SK-N-SH (cell line): ENCODE measurements around the gene CFAP74.

ENCODE experiments used
- ELF1 ChIP-seq: IDR thresholded peaks from 2 replicates; pipeline ENCODE4 v1.4.0; 2012
- EP300 ChIP-seq, 2 experiments: IDR thresholded peaks; 2 replicates each; pipeline versions ENCODE4 v1.4.0 to v1.6.1; 2012; ENCODE audit warnings: borderline replicate concordance in 1 of 2, low read depth in 1 of 2, low read length in 1 of 2
- MXI1 ChIP-seq: IDR thresholded peaks from 2 replicates; pipeline ENCODE4 v1.6.1; 2012; ENCODE audit warnings: mild to moderate bottlenecking, low read depth, low read length, improper control_type of control experiment
- POLR2AphosphoS5 ChIP-seq: IDR thresholded peaks from 2 replicates; pipeline ENCODE4 v1.6.1; 2012; ENCODE audit warnings: low read depth, low read length
- TCF12 ChIP-seq: IDR thresholded peaks from 2 replicates; pipeline ENCODE4 v1.4.0; 2012
- TF ChIP-seq, protein P1 (sequence below): fragments of 200-600 bp; sonication (generic); IDR thresholded peaks from 2 replicates; pipeline ENCODE4 v1.6.1; 2017; ENCODE audit warnings: antibody characterized with exemption, mild to moderate bottlenecking, moderate library complexity
- TF ChIP-seq, protein P2 (sequence below): fragments of 150-350 bp; IDR thresholded peaks from 2 replicates; pipeline ENCODE4 v1.6.1; 2017; ENCODE audit warnings: antibody characterized with exemption, low read length, low read depth, borderline replicate concordance
- TF ChIP-seq, protein P3 (sequence below): IDR thresholded peaks from 2 replicates; pipeline ENCODE4 v1.4.0; 2012; ENCODE audit warnings: low read depth
- TF ChIP-seq, protein P4 (sequence below): IDR thresholded peaks from 2 replicates; pipeline ENCODE4 v1.6.1; 2012; ENCODE audit warnings: mild to moderate bottlenecking, low read depth, low read length, moderate library complexity

DNA sequence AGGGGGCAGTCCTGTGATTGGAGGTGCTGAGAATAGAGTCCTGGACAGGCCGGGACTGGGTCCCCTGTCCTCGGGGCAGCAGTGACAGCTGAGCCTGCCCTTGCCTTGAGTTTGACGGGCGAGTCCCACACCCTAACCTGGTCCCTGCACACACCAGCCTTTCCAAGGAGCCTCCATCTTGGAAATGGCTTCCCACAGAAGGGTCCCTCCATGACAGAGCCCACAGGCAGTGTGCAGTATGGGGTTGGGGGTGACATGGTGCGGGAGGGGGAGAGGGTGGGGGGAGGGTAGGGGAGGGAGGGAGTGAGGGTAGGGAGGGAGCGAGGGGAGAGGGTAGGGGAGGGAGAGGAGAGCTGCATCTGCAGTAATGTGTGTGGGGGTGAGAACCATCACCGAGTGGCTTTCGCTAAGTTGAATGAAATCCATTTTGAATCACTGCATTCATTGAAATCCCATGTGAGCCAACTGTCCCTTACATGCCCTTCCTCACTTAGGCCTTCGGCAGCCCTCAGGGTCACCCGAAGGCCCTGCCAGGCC, 74.4 kb downstream of the CFAP74 start:
- no peak for TF ChIP-seq POLR2AphosphoS5
- TF ChIP-seq, protein P1, sequence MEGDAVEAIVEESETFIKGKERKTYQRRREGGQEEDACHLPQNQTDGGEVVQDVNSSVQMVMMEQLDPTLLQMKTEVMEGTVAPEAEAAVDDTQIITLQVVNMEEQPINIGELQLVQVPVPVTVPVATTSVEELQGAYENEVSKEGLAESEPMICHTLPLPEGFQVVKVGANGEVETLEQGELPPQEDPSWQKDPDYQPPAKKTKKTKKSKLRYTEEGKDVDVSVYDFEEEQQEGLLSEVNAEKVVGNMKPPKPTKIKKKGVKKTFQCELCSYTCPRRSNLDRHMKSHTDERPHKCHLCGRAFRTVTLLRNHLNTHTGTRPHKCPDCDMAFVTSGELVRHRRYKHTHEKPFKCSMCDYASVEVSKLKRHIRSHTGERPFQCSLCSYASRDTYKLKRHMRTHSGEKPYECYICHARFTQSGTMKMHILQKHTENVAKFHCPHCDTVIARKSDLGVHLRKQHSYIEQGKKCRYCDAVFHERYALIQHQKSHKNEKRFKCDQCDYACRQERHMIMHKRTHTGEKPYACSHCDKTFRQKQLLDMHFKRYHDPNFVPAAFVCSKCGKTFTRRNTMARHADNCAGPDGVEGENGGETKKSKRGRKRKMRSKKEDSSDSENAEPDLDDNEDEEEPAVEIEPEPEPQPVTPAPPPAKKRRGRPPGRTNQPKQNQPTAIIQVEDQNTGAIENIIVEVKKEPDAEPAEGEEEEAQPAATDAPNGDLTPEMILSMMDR, result no peak
- no peak for TF ChIP-seq MXI1
- TF ChIP-seq, protein P2, sequence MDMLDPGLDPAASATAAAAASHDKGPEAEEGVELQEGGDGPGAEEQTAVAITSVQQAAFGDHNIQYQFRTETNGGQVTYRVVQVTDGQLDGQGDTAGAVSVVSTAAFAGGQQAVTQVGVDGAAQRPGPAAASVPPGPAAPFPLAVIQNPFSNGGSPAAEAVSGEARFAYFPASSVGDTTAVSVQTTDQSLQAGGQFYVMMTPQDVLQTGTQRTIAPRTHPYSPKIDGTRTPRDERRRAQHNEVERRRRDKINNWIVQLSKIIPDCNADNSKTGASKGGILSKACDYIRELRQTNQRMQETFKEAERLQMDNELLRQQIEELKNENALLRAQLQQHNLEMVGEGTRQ, result no peak
- no peak for TF ChIP-seq EP300 (IDR thresholded peaks at IDR 0.05; ENCODE audit: borderline replicate concordance in 1 of 2, low read depth in 1 of 2, low read length in 1 of 2)
- TF ChIP-seq, protein P3, sequence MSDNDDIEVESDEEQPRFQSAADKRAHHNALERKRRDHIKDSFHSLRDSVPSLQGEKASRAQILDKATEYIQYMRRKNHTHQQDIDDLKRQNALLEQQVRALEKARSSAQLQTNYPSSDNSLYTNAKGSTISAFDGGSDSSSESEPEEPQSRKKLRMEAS, result no peak
- TF ChIP-seq, protein P4, sequence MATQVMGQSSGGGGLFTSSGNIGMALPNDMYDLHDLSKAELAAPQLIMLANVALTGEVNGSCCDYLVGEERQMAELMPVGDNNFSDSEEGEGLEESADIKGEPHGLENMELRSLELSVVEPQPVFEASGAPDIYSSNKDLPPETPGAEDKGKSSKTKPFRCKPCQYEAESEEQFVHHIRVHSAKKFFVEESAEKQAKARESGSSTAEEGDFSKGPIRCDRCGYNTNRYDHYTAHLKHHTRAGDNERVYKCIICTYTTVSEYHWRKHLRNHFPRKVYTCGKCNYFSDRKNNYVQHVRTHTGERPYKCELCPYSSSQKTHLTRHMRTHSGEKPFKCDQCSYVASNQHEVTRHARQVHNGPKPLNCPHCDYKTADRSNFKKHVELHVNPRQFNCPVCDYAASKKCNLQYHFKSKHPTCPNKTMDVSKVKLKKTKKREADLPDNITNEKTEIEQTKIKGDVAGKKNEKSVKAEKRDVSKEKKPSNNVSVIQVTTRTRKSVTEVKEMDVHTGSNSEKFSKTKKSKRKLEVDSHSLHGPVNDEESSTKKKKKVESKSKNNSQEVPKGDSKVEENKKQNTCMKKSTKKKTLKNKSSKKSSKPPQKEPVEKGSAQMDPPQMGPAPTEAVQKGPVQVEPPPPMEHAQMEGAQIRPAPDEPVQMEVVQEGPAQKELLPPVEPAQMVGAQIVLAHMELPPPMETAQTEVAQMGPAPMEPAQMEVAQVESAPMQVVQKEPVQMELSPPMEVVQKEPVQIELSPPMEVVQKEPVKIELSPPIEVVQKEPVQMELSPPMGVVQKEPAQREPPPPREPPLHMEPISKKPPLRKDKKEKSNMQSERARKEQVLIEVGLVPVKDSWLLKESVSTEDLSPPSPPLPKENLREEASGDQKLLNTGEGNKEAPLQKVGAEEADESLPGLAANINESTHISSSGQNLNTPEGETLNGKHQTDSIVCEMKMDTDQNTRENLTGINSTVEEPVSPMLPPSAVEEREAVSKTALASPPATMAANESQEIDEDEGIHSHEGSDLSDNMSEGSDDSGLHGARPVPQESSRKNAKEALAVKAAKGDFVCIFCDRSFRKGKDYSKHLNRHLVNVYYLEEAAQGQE, result no peak
- TF ChIP-seq TCF12, result no peak
- TF ChIP-seq ELF1, result no peak
